Measurements from ENCODE around the gene MRPL20. TPM values are rescaled to one million over a fixed set of nuclear protein-coding genes. Genes with fewer than 3 reads are reported as not detected.

The MRPL20 gene
- total and polyA plus RNA-seq, 9 of the 15 experiments (the other 6 are each of a cell fraction or from before 2014, with no cell fraction given) = 180 to 671 (median 229) TPM

DNA sequence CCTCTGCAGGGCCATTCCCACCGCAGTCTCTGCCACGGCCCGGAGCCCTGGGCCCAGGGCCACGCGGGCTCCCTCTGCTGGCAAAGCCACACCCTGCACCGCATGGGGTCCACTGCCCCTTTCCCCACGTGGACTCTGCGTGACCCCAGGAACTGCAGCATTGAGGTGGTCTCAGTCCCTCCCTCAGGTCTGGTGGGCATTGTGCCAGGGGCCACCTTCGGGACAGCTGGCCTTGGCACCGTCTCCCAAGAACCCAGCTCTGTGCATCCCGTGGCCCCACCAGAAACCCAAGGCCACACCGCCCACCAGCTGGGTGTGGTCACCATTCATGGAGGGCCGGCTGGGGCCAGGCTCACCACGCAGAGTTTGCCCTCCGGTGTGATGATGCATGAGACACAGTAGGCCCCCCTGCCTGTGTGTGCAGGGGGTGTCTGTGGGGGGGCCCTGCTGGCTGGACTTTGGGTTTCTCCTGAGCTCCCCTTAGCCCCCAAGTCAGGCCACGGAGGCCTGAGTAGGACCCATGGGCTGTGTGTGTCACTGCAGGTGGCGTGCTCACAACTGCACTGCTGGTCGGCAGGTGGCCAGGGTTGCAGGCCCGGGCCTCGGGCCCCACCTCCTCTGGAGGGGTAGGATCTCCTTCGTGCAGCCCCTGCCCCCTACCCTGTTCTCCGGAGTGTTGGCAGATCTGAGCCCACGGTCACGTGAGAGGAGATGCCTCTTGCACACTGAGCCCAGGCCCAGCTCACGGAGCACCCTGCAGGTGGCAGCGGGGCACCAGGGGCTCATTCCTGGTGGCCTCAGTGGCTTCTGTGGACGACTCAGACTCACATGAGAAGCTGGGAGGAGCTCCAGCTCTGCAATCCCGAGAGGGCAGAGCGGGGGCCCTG, 34.2 kb upstream of the MRPL20 start (continued):
- TF ChIP-seq, protein P1, sequence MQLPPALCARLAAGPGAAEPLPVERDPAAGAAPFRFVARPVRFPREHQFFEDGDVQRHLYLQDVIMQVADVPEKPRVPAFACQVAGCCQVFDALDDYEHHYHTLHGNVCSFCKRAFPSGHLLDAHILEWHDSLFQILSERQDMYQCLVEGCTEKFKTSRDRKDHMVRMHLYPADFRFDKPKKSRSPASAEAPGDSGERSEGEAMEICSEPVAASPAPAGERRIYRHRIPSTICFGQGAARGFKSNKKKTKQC (CRISPR knock-in tag; IDR thresholded peaks at IDR 0.05) = no peak; the same call in 1 of the 2 replicates
- TF ChIP-seq HES1 (IDR thresholded peaks at IDR 0.05; ENCODE audit: low read depth) (no peak), EZH2 (IDR thresholded peaks at IDR 0.05; ENCODE audit: borderline replicate concordance, low read depth, low read length) (no peak), ZBTB17 (CRISPR knock-in tag; IDR thresholded peaks at IDR 0.05) (no peak), HEY1 (CRISPR knock-in tag; IDR thresholded peaks at IDR 0.05; ENCODE audit: borderline replicate concordance) (no peak), RUNX1 (IDR thresholded peaks at IDR 0.05; ENCODE audit: low read depth) (0 out of 2 replicates have a peak, but pooled peaks have one; percentile 10), EP400 (IDR thresholded peaks at IDR 0.05) (peak; percentile 89; the same call in 1 of the 2 replicates), CBFB (CRISPR knock-in tag; IDR thresholded peaks at IDR 0.05) (peak; percentile 96), HCFC1 (IDR thresholded peaks at IDR 0.05; ENCODE audit: low read depth, low read length) (no peak; the same call in 1 of the 2 replicates), ZNF551 (CRISPR knock-in tag; IDR thresholded peaks at IDR 0.05) (no peak), SAFB2 (IDR thresholded peaks at IDR 0.05; ENCODE audit: borderline replicate concordance, low read depth, low read length, severe bottlenecking) (no peak), HMG20B (CRISPR knock-in tag; IDR thresholded peaks at IDR 0.05) (no peak), ARHGAP35 (IDR thresholded peaks at IDR 0.05; ENCODE audit: partially characterized antibody) (no peak)
- TF ChIP-seq, protein P2, sequence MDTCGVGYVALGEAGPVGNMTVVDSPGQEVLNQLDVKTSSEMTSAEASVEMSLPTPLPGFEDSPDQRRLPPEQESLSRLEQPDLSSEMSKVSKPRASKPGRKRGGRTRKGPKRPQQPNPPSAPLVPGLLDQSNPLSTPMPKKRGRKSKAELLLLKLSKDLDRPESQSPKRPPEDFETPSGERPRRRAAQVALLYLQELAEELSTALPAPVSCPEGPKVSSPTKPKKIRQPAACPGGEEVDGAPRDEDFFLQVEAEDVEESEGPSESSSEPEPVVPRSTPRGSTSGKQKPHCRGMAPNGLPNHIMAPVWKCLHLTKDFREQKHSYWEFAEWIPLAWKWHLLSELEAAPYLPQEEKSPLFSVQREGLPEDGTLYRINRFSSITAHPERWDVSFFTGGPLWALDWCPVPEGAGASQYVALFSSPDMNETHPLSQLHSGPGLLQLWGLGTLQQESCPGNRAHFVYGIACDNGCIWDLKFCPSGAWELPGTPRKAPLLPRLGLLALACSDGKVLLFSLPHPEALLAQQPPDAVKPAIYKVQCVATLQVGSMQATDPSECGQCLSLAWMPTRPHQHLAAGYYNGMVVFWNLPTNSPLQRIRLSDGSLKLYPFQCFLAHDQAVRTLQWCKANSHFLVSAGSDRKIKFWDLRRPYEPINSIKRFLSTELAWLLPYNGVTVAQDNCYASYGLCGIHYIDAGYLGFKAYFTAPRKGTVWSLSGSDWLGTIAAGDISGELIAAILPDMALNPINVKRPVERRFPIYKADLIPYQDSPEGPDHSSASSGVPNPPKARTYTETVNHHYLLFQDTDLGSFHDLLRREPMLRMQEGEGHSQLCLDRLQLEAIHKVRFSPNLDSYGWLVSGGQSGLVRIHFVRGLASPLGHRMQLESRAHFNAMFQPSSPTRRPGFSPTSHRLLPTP (IDR thresholded peaks at IDR 0.05; ENCODE audit: borderline replicate concordance, extremely low read depth, insufficient read length) = no peak
- TF ChIP-seq, protein P3, sequence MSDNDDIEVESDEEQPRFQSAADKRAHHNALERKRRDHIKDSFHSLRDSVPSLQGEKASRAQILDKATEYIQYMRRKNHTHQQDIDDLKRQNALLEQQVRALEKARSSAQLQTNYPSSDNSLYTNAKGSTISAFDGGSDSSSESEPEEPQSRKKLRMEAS (CRISPR knock-in tag; IDR thresholded peaks at IDR 0.05) = peak; percentile 99
- TF ChIP-seq, protein P4, sequence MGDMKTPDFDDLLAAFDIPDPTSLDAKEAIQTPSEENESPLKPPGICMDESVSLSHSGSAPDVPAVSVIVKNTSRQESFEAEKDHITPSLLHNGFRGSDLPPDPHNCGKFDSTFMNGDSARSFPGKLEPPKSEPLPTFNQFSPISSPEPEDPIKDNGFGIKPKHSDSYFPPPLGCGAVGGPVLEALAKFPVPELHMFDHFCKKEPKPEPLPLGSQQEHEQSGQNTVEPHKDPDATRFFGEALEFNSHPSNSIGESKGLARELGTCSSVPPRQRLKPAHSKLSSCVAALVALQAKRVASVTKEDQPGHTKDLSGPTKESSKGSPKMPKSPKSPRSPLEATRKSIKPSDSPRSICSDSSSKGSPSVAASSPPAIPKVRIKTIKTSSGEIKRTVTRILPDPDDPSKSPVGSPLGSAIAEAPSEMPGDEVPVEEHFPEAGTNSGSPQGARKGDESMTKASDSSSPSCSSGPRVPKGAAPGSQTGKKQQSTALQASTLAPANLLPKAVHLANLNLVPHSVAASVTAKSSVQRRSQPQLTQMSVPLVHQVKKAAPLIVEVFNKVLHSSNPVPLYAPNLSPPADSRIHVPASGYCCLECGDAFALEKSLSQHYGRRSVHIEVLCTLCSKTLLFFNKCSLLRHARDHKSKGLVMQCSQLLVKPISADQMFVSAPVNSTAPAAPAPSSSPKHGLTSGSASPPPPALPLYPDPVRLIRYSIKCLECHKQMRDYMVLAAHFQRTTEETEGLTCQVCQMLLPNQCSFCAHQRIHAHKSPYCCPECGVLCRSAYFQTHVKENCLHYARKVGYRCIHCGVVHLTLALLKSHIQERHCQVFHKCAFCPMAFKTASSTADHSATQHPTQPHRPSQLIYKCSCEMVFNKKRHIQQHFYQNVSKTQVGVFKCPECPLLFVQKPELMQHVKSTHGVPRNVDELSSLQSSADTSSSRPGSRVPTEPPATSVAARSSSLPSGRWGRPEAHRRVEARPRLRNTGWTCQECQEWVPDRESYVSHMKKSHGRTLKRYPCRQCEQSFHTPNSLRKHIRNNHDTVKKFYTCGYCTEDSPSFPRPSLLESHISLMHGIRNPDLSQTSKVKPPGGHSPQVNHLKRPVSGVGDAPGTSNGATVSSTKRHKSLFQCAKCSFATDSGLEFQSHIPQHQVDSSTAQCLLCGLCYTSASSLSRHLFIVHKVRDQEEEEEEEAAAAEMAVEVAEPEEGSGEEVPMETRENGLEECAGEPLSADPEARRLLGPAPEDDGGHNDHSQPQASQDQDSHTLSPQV (IDR thresholded peaks at IDR 0.05) = no peak
